HG03558 (cell line): ENCODE results near the gene GUCY1A2.
"Not testable (repeated sequence)": the region's sequence is repeated elsewhere in the genome, so short reads cannot be mapped to it uniquely, and the experiment has no call there.

Experiments used
- ATAC-seq: cut with Tn5 transposase; IDR thresholded peaks from one replicate; pipeline ENCODE4 v1.9.1; 2021; ENCODE audit warnings: moderate number of reproducible peaks; ENCODE audit not compliant: unreplicated experiment; ENCODE audit errors: extremely low read depth

The GUCY1A2 gene

GRCh38 chr11:106958517-106959248 lies 59.6 kb downstream of the GUCY1A2 start:
- no peak for ATAC-seq

- no peak for ATAC-seq
Measured at GRCh38 chr11:106957030-106957482, 61.2 kb downstream of the GUCY1A2 start.

- ATAC-seq, result no peak
Measured at GRCh38 chr11:106950067-106950491, 68.2 kb downstream of the GUCY1A2 start.

- ATAC-seq, result no peak
Measured at GRCh38 chr11:106943089-106943488, 75.2 kb downstream of the GUCY1A2 start.

GRCh38 chr11:106939157-106939556 lies 79.1 kb downstream of the GUCY1A2 start:
- ATAC-seq, result no peak

GRCh38 chr11:106937111-106937510 lies 81.2 kb downstream of the GUCY1A2 start:
- ATAC-seq, result no peak

GRCh38 chr11:106925245-106925644 lies 93.0 kb downstream of the GUCY1A2 start:
- no peak for ATAC-seq

GRCh38 chr11:106920899-106921509 lies 97.3 kb downstream of the GUCY1A2 start:
- no peak for ATAC-seq

GRCh38 chr11:106917973-106918372 lies 100.3 kb downstream of the GUCY1A2 start:
- ATAC-seq, result no peak

- no peak for ATAC-seq
Measured at GRCh38 chr11:106914409-106914808, 103.9 kb downstream of the GUCY1A2 start.

GRCh38 chr11:106913141-106913540 lies 105.1 kb downstream of the GUCY1A2 start:
- no peak for ATAC-seq

- no peak for ATAC-seq
Measured at GRCh38 chr11:106904826-106905225, 113.5 kb downstream of the GUCY1A2 start.

- no peak for ATAC-seq
Measured at GRCh38 chr11:106889718-106890117, 128.6 kb downstream of the GUCY1A2 start.

- ATAC-seq, result no peak
Measured at GRCh38 chr11:106888386-106888785, 129.9 kb downstream of the GUCY1A2 start.

- ATAC-seq, result not testable (repeated sequence)
Measured at GRCh38 chr11:106883693-106884092, 134.6 kb downstream of the GUCY1A2 start.

- no peak for ATAC-seq
Measured at GRCh38 chr11:106879832-106880546, 138.3 kb downstream of the GUCY1A2 start.

- no peak for ATAC-seq
Measured at GRCh38 chr11:106879029-106879428, 139.2 kb downstream of the GUCY1A2 start.

GRCh38 chr11:106875013-106875412 lies 143.3 kb downstream of the GUCY1A2 start:
- ATAC-seq, result no peak

GRCh38 chr11:106872246-106872645 lies 146.0 kb downstream of the GUCY1A2 start:
- no peak for ATAC-seq

GRCh38 chr11:106858200-106858599 lies 160.1 kb downstream of the GUCY1A2 start:
- no peak for ATAC-seq

GRCh38 chr11:106856566-106856965 lies 161.7 kb downstream of the GUCY1A2 start:
- ATAC-seq, result no peak
